HG02852 (cell line): Measurements from ENCODE around the gene ZFTA.

Source experiments
- ATAC-seq: cut with Tn5 transposase; IDR thresholded peaks from one replicate; pipeline ENCODE4 v1.9.1; 2021; ENCODE audit warnings: mild to moderate bottlenecking, moderate library complexity; ENCODE audit not compliant: unreplicated experiment

The ZFTA gene

DNA sequence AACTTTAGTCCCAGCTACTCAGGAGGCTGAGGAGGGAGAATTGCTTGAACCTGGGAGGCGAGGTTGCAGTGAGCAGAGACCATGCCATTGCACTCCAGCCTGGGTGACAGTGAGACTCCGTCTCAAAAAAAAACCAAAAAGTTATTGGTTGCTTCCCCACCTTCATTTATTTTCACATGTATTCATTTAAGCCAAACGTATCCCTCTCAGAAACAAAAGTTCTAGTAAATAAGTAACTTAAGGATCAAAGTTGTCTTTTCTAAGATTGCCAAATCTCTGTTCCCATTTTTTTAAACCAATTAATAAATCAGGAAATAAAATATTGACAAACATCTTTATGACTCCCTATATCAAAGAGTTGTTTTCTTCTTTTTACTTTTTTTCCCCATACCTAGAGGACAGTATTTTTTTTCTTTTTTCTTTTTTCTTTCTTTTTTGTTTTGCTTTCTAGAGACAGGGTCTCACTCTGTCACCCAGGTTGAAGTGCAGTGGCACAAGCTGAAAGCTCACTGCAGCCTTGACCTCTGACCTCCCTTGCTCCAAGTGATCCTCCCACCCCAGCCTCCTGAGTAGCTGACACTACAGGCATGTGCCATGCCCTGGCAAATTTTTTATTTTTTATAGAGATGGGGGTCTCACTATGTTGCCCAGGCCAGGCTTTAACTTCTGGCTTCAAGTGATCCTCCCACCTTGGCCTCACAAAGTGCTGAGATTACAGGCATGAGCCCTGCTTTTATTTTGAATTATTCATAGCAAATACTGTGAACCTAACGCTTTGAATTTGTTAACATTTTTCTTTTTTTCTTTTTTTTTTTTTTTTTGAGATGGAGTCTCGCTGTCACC is 11.4 kb downstream of the ZFTA start:
- ATAC-seq: no peak

- no peak for ATAC-seq
These were observed 19.0 kb downstream of the ZFTA start for GRCh38 chr11:63749624-63750023.

- ATAC-seq: no peak
These were observed 21.6 kb downstream of the ZFTA start for GRCh38 chr11:63747011-63747410.

GRCh38 chr11:63745304-63746170 is 23.0 kb downstream of the ZFTA start:
- ATAC-seq: no peak

- ATAC-seq: no peak
These were observed 29.7 kb downstream of the ZFTA start for GRCh38 chr11:63738720-63739360.

DNA sequence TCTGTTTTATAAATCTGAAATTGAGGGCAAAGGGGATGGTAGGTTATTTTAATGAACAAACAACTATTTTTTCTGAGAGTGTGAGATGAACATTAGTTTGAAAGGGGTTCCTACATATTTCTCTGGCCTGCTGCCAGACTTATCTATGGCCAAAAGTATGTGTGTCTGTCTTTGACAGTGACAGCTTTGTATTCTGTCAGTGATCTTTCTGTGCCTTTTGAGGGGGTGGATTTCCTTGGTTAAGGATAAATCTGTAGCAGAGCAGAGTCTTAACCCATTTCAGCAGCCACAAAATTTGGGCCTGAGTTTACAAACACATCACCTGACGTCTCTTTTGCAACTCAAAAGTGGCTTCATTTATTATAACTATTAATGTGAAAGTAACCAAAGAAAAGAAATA is 30.9 kb downstream of the ZFTA start:
- no peak for ATAC-seq

- no peak for ATAC-seq
These were observed 31.7 kb downstream of the ZFTA start for GRCh38 chr11:63736864-63737263.

DNA sequence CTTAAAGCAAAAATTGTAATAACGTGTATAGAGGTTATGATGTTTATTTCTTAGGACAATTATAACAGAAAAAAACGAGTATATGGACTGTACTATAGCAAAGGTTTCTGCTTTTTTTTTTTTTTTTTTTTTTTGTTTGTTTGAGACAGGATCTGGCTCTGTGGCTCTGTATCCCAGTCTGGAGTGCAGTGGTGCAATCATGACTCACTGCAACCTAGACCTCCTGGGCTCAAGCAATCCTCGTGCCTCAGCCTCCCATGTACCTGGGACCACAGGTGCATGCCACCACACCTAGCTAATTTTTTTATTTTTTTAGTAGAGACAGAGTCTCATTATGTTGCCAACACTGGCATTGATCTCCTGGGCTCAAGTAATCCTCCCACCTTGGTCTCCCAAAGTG is 39.2 kb downstream of the ZFTA start:
- no peak for ATAC-seq

DNA sequence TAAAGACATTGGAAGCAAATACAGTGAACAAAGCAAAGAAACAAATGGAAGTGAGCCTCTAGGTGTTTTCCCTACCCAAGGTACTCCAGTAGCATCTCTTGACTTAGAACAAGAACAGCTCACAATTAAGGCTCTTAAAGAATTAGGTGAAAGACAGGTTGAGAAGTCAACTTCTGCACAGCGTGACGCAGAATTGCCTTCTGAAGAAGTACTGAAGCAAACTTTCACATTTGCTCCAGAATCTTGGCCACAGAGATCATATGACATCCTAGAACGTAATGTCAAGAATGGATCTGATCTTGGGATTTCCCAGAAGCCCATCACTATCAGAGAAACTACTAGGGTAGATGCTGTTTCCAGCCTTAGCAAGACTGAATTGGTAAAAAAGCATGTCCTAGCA is 48.0 kb downstream of the ZFTA start:
- ATAC-seq: no peak

GRCh38 chr11:63719987-63720386 is 48.6 kb downstream of the ZFTA start:
- ATAC-seq: no peak

DNA sequence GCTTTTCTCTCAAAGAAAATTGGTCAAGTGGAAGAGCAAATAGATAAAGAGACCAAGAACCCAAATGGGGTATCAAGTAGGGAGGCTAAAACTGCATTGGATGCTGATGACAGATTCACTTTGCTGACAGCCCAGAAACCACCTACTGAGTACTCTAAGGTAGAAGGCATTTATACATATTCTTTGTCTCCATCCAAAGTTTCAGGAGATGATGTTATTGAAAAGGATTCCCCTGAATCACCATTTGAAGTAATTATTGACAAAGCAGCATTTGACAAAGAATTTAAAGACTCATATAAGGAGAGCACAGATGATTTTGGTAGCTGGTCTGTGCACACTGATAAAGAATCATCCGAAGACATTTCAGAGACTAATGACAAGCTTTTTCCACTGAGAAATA is 49.6 kb downstream of the ZFTA start:
- ATAC-seq: no peak
